GM21367 (cell line): ENCODE results near the gene HOOK2.

Experiments
- ATAC-seq: cut with Tn5 transposase; IDR thresholded peaks from one replicate; pipeline ENCODE4 v1.9.1; 2021; ENCODE audit not compliant: unreplicated experiment

Gene HOOK2

GRCh38 chr19:12783849-12784393 lies 8.6 kb upstream of the HOOK2 start:
- no peak for ATAC-seq

- ATAC-seq: no peak
Measured at GRCh38 chr19:12783291-12783848, 8.0 kb upstream of the HOOK2 start.

DNA sequence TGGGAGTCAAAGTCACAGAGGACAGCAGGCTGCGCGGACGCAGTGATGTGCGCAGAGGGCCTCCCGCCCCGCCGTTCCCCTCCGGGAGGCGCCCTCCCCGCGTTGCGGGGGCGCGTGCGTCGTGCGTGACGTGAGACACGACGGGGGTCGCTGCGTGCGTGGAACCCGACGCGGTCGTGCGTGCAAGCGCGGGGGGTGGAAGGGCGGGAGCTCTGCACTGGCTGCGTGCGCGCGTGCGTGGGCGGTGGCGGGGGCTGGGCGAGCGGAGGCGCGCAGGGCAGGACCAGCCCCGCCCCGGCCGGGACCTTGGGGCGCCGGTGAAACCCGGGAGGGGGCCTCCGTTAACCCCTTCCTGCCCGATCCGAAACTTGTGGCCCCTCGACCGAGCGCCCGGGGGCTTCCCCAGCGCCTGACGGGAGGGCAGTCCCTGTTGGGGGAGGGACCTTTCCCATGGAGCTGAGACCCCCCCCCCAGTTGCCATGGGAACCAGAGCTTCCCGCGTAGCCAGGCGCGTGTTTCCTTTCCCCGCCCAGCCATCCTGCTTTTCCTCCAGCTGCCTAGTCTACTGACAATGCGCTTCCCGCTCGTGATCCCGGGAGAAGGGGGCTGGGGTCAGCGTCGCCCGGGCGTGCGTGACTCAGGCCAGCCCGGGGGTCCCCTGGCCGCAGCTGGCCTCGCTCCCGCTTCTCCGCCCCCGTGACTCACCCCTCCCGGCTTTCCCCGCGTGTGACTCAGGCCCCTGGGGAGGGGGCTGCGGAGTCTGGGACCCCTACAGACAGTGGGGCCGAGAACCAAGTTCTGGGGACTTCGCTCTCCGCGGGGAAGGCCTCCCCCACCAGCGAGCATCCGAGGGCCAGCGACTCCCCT lies 7.3 kb upstream of the HOOK2 start:
- ATAC-seq: no peak

DNA sequence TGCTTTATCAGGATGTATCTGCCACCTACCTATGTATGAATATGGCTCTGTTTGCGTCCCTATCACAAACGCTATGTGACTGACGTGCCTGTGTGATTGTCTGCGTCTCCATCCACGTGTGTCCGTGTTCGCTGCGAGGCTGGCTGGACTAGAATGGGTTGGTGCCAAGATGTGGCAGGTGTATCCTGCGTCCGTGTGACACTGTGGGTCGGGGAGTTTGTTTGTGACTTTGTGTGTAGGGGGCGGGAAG lies 6.7 kb upstream of the HOOK2 start:
- ATAC-seq: no peak

DNA sequence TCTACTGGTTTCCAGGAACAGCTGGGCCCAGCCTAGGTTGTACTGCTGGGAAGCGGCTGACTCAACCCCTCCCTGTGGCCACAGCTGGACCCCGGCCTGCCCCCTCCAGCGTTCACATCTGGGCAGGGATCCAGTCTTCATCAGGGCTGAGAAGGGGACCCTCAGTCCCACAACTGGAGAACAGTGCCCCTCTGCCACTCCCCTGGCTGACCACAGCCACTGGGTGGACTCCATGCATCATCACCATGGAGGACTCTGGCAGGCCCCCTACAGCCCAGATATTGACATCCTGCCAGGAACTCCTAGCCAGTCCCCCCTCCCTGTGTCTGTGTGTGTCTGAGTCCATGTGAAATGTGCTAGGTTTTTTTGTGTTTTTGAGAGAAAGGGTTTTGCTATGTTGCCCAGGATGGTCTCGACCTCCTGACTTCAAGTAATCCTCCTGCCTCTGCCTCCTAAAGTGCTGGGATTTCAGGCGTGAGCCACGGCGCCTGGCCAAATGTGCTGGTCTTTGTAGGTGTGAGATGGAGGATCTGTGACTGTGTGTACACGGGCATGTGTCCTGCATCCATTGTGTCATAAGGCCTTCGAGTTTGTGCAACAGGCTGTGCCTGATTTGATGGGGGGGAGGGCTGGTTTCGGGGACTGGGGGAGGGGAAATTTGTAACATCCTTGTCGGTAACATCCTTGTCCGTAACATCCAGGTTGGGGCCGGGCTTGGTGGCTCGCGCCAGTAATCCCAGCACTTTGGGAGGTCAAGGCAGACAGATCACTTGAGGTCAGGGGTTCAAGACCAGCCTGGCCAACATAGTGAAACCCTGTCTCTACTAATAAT lies 4.0 kb upstream of the HOOK2 start:
- ATAC-seq: no peak

GRCh38 chr19:12778905-12779161 lies 3.5 kb upstream of the HOOK2 start:
- no peak for ATAC-seq

DNA sequence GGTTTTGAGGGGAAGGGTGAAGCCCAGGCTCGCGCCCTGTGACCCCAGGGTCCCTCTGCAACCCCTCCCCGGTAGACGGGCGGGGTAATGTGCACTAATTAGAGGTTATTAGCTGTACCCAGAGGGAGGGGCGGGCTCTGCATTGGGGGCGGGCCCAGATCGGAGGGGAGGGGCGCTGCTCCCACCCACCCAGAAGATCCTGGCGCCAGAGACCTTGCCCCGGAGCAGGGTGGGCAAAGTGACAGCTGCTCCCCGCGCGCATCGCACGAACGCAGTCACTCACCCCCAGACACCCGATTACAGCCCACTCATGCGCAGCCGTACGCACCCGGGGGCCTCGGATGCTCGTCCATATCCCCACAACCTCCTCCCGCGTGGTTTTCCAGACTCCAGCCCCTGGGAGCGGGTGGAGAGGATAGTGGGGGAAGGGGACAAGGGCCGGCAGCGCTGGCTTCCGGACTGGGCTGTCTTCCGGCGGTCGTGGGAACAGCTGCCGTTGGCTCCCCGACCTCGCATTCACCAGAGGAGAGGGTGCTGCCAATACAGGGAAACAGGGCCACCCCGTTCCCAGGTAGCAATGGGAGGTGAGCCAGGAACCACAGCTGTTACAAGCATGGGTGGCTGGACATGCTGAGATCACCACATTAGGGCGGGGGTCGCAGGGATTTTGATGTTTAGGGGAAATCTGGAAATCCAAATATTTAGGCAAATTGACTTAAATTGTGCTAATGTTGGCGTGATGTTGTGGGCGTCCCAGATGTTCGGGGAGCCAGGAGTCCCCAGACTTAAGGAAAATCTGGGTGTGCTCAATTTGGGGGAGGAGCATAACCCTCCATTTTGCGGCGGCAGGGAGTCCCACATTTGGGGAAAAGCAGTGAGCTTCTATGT lies 2.9 kb upstream of the HOOK2 start:
- ATAC-seq: no peak

- ATAC-seq: no peak
Measured at GRCh38 chr19:12777217-12778016, 2.1 kb upstream of the HOOK2 start.

- no peak for ATAC-seq
Measured at GRCh38 chr19:12773571-12773970, 1.8 kb downstream of the HOOK2 start.

- no peak for ATAC-seq
Measured at GRCh38 chr19:12772323-12772722, 3.0 kb downstream of the HOOK2 start.

DNA sequence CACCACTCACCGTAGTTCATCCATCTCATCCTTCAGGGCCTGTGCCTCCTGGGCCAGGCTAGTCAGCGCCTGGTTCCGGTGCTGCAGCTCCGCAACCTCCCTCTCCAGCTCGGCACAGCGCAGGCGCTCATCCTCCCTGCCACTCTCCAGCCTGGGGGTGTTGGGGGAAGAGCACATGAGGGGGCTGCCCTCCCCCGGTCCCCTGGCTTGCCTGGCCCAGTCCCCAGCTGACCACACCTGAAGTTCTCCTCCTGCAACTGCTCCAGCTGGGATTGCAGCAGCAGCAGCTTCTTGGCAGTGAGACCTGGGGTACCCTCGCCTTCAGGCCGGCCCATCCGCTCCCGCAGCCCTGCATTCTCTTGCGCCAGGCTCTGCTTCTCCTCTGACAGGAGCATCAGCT lies 4.4 kb downstream of the HOOK2 start:
- no peak for ATAC-seq

DNA sequence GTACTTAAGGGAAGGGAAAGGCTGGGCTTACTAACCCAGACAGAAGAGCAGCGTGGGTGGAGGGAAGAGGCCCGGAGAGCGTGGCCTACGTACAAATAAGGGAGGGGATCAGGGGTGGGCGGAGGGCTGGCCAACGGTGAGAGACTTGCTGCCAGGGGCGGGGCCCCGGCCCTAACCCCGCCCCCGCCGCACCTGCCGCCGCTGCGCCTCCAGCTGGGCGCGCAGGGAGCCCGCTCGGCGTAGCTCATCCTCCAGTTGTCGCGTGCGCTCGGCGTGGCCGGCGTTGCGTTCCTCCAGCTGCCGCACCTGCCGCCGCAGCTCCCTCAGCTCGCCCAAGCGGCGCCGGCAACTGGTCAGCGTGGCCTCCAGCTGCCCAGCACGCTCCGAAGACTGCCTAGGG lies 5.7 kb downstream of the HOOK2 start:
- no peak for ATAC-seq

DNA sequence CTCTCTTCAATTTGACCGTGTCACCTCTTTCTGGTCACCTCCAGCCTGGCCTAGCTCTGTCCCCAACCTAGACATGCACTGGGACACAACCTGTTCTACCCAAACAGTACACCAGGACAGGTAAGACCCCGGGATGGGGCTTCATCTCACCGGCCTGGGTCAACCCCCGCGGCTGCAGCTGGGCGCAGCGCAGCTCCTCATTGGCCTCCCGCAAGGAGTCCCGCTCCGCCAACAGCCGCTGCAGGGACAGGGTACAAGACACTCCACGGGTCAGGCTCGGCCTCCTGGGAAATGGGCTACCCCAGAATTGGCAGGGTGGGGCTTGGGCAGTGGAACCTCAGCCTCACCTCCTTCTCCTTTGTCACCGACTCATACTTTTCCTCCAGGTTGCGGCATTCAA lies 7.7 kb downstream of the HOOK2 start:
- ATAC-seq: no peak

DNA sequence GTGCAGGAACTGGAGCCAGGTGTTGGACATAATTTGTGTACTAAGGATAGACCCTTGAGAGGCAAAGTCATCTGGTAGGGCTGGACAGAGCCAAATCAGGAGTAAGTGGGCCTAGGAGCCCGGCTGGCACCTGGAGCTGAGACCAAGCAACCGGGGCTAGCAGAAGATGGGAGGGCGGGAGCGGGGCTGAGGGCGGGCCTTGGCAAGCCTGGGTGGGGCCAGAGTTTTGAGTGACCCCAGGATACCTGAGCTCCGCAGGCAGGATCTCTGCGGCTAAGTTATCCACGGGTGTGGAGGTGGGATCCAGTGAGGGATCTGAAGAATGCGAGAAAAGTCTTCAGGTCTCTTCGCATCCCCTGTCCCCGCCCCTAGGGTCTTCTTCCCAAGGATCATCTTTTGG lies 8.2 kb downstream of the HOOK2 start:
- ATAC-seq: no peak

DNA sequence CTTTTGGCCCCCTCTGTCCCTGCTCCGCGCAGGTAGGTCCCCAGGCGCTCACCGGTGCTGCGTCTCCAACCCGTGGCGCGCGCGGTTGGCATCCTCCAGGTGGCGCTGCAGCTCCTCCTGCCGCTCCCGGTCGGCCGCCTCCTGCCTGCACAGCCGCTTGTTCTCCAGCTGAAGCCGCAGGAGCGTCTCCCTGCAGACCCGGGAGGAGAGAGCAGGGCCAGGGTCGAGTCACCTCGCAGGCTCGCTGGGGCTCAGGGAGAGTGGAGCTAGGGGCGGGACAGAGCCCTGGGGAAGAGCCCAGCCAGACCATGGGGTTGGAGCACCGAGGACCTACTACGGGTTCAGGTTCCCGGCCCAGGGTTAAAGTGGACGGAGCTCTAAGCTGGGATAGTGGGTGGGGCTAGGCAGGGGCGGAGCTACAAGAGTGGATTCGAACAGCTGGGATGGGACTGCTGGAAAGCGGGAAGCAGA lies 9.3 kb downstream of the HOOK2 start:
- ATAC-seq: no peak

GRCh38 chr19:12764698-12765097 lies 10.7 kb downstream of the HOOK2 start:
- ATAC-seq: no peak

- ATAC-seq: no peak
Measured at GRCh38 chr19:12763100-12763499, 12.3 kb downstream of the HOOK2 start.

DNA sequence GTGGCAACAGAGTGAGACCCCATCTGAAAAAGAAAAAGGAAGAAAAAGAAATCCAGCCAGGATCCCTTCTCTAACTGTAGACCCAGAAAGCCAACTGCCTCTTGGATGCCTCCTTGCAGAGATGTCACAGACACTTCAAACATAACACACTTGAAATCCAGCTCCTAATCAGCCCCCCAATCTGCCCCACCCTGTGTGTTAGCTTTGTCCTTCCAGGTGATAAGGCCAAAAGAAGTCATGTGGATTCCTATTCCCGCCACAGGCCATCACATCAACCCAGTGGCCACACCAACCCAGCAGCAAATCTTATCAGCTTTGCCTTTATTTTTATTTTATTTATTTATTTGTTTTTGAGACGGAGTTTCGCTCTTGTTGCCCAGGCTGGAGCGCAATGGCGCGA lies 15.7 kb downstream of the HOOK2 start:
- no peak for ATAC-seq

DNA sequence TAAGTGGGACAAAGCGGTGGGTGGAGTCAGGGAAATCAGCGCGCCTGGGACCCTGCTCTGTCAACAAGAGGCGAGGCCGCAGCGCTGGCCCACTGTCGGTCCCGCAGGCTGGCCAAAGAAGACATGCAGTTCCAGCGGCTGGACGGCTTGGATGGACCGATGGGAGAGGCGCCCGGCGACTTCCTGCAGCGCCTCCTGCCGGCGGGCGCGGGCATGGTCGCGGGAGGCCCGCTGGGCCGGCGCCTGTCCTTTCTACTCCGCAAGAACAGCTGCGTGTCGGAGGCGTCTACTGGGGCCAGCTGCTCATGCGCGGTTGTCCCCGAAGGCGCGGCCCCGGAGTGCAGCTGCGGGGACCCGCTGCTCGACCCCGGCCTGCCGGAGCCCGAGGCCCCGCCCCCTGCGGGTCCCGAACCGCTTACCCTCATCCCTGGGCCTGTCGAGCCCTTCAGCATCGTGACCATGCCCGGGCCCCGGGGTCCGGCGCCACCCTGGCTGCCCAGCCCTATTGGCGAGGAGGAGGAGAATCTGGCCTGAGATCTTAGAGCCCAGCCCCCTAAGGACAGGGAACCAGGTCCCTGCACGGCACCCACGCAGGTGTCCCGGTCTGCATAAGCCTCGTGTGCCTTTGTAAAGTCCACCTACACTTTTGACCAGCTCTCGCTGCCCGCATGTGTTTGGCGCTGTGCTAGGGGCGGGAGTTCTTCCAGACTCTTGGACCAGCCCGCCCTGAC lies 17.6 kb downstream of the HOOK2 start:
- no peak for ATAC-seq
